H9 (cell line): ENCODE measurements around the gene SH2D3C. TPM values are rescaled to one million over a fixed set of nuclear protein-coding genes. Genes with fewer than 3 reads are reported as not detected.

Experiments
- DNase-seq: peaks from one replicate; pipeline ENCODE4 v3.0.0-alpha.2; 2017
- H2AFZ ChIP-seq: one replicate; pipeline ENCODE4 v1.6.1; 2013; ENCODE audit warnings: mild to moderate bottlenecking, low read length, control low read depth, moderate library complexity
- H2AK5ac ChIP-seq: 2 replicates; pipeline ENCODE4 v1.6.1; 2013; ENCODE audit warnings: low read length, control low read depth, mixed read lengths; ENCODE audit not compliant: insufficient read length
- H2BK120ac ChIP-seq: one replicate; pipeline ENCODE4 v1.6.1; 2013; ENCODE audit warnings: low read depth, mild to moderate bottlenecking, low read length, control low read depth, inconsistent platforms; ENCODE audit not compliant: poor library complexity, severe bottlenecking
- H2BK12ac ChIP-seq: 2 replicates; pipeline ENCODE4 v1.6.1; 2013; ENCODE audit warnings: low read length, control low read depth, mixed read lengths, low read depth; ENCODE audit not compliant: insufficient read length
- H2BK15ac ChIP-seq: 2 replicates; pipeline ENCODE4 v1.6.1; 2013; ENCODE audit warnings: low read depth, low read length, control low read depth
- H2BK20ac ChIP-seq: one replicate; pipeline ENCODE4 v1.6.1; 2013; ENCODE audit warnings: low read depth, mild to moderate bottlenecking, low read length, control low read depth, inconsistent platforms; ENCODE audit not compliant: poor library complexity, severe bottlenecking
- H2BK5ac ChIP-seq: 2 replicates; pipeline ENCODE4 v1.6.1; 2013; ENCODE audit warnings: low read length, control low read depth, mixed read lengths; ENCODE audit not compliant: insufficient read length
- H3K14ac ChIP-seq: 2 replicates; pipeline ENCODE4 v1.6.1; 2013; ENCODE audit warnings: low read length, control low read depth; ENCODE audit not compliant: insufficient read depth
- H3K18ac ChIP-seq: 2 replicates; pipeline ENCODE4 v1.6.1; 2013; ENCODE audit warnings: low read depth, mild to moderate bottlenecking, mixed read lengths, low read length, control low read depth; ENCODE audit not compliant: insufficient read length
- H3K23ac ChIP-seq: 2 replicates; pipeline ENCODE4 v1.6.1; 2013; ENCODE audit warnings: low read length, control low read depth, mixed read lengths, low read depth; ENCODE audit not compliant: insufficient read length
- H3K23me2 ChIP-seq: 2 replicates; pipeline ENCODE4 v1.6.1; 2013; ENCODE audit warnings: low read depth, mild to moderate bottlenecking, mixed read lengths, low read length, control low read depth; ENCODE audit not compliant: insufficient read length, poor library complexity, severe bottlenecking
- H3K27ac ChIP-seq: 2 replicates; pipeline ENCODE4 v1.5.1; 2013; ENCODE audit warnings: low read length, control low read depth, mixed read lengths, low read depth; ENCODE audit not compliant: insufficient read length
- H3K27me3 ChIP-seq: 2 replicates; pipeline ENCODE4 v1.6.1; 2013; ENCODE audit warnings: low read length, control low read depth, inconsistent platforms; ENCODE audit not compliant: insufficient read depth
- H3K4ac ChIP-seq: 2 replicates; pipeline ENCODE4 v1.6.1; 2013; ENCODE audit warnings: low read depth, mild to moderate bottlenecking, control low read depth, inconsistent platforms, low read length, moderate library complexity
- H3K4me1 ChIP-seq: 2 replicates; pipeline ENCODE4 v1.6.1; 2013; ENCODE audit warnings: low read length, control low read depth, inconsistent platforms; ENCODE audit not compliant: insufficient read depth
- H3K4me2 ChIP-seq: 2 replicates; pipeline ENCODE4 v1.6.1; 2013; ENCODE audit warnings: low read length, control low read depth, mixed read lengths; ENCODE audit not compliant: insufficient read length, insufficient read depth
- H3K56ac ChIP-seq: 2 replicates; pipeline ENCODE4 v1.6.1; 2013; ENCODE audit warnings: low read depth, mild to moderate bottlenecking, mixed read lengths, low read length, control low read depth; ENCODE audit not compliant: insufficient read length
- H3K79me1 ChIP-seq: 2 replicates; pipeline ENCODE4 v1.6.1; 2013; ENCODE audit warnings: low read depth, mild to moderate bottlenecking, moderate library complexity, low read length, control low read depth, inconsistent platforms; ENCODE audit not compliant: insufficient read depth, poor library complexity, severe bottlenecking
- H3K79me2 ChIP-seq: 2 replicates; pipeline ENCODE4 v1.6.1; 2013; ENCODE audit warnings: low read length, control low read depth, inconsistent platforms; ENCODE audit not compliant: insufficient read depth
- H3K9ac ChIP-seq: 2 replicates; pipeline ENCODE4 v1.6.1; 2013; ENCODE audit warnings: low read length, control low read depth, mixed read lengths; ENCODE audit not compliant: insufficient read length; ENCODE audit errors: extremely low read depth
- H3K9me3 ChIP-seq: one replicate; pipeline ENCODE4 v1.6.1; 2013; ENCODE audit warnings: low read depth, low read length, inconsistent platforms; ENCODE audit not compliant: control insufficient read depth
- H3T11ph ChIP-seq: one replicate; pipeline ENCODE4 v1.6.1; 2013; ENCODE audit warnings: mild to moderate bottlenecking, low read length, control low read depth, inconsistent platforms
- H4K20me1 ChIP-seq: one replicate; pipeline ENCODE4 v1.6.1; 2013; ENCODE audit not compliant: control insufficient read depth, insufficient read length, insufficient read depth
- H4K5ac ChIP-seq: 2 replicates; pipeline ENCODE4 v1.6.1; 2013; ENCODE audit warnings: low read depth, mild to moderate bottlenecking, mixed read lengths, low read length, control low read depth; ENCODE audit not compliant: insufficient read length
- H4K8ac ChIP-seq: replicated peaks from 2 replicates; pipeline ENCODE4 v1.6.1; 2013; ENCODE audit warnings: low read length, control low read depth, mixed read lengths, low read depth; ENCODE audit not compliant: insufficient read length
- H4K91ac ChIP-seq: 2 replicates; pipeline ENCODE4 v1.6.1; 2013; ENCODE audit warnings: low read depth, mild to moderate bottlenecking, moderate library complexity, mixed read lengths, low read length, control low read depth; ENCODE audit not compliant: insufficient read length
- H3K27ac Mint-ChIP-seq, 3 experiments: 2 replicates in 2 of 3; 3 replicates in 1 of 3; pipeline ENCODE4 v1.8.0; 2020 to 2021; ENCODE audit warnings: mixed read lengths in 3 of 3, mild to moderate bottlenecking in 1 of 3, moderate library complexity in 1 of 3
- H3K27me3 Mint-ChIP-seq: 2 replicates; pipeline ENCODE4 v1.8.0; 2021; ENCODE audit warnings: low read depth, mild to moderate bottlenecking, moderate library complexity, mixed read lengths
- H3K36me3 Mint-ChIP-seq, 3 experiments: 2 replicates in 2 of 3; 3 replicates in 1 of 3; pipeline ENCODE4 v1.8.0; 2020 to 2021; ENCODE audit warnings: low read depth in 3 of 3, mixed read lengths in 3 of 3; ENCODE audit not compliant: insufficient read depth in 1 of 3
- H3K4me1 Mint-ChIP-seq, 2 experiments: 2 replicates each; pipeline ENCODE4 v1.8.0; 2020; ENCODE audit warnings: mixed read lengths in 2 of 2
- H3K4me3 Mint-ChIP-seq, 2 experiments: 2 replicates in 1 of 2; 3 replicates in 1 of 2; pipeline ENCODE4 v1.8.0; 2020 to 2021; ENCODE audit warnings: mild to moderate bottlenecking in 2 of 2, mixed read lengths in 2 of 2, moderate library complexity in 1 of 2
- H3K9me3 Mint-ChIP-seq, 2 experiments: 2 replicates in 1 of 2; 3 replicates in 1 of 2; pipeline ENCODE4 v1.8.0; 2020; ENCODE audit warnings: mild to moderate bottlenecking in 2 of 2, mixed read lengths in 2 of 2, moderate library complexity in 1 of 2
- WGBS: extraction: QIAGEN DNeasy Blood & Tissue Kit; methylation state at CpG from one replicate; pipeline ENCODE4 v1.1.7; 2013; ENCODE audit warnings: missing lambda C conversion rate, low lambda C conversion rate, mixed read lengths; ENCODE audit not compliant: insufficient read length; ENCODE audit errors: extremely low coverage; 5-methylcytosine and 5-hydroxymethylcytosine counted together
- total RNA-seq: library from RNA; stranded (reverse); gene quantifications from 2 replicates; pipeline ENCODE4 v1.2.1, GENCODE V29; 2021
- TF ChIP-seq, protein P1 (sequence below): fragments of 200-600 bp; sonication (generic); conservative IDR thresholded peaks from 3 replicates; pipeline ENCODE4 v1.8.0; 2021; ENCODE audit warnings: antibody characterized with exemption, mild to moderate bottlenecking

The SH2D3C gene
- total RNA-seq, 1 experiment from 2014 or later = 1.7 TPM

DNA sequence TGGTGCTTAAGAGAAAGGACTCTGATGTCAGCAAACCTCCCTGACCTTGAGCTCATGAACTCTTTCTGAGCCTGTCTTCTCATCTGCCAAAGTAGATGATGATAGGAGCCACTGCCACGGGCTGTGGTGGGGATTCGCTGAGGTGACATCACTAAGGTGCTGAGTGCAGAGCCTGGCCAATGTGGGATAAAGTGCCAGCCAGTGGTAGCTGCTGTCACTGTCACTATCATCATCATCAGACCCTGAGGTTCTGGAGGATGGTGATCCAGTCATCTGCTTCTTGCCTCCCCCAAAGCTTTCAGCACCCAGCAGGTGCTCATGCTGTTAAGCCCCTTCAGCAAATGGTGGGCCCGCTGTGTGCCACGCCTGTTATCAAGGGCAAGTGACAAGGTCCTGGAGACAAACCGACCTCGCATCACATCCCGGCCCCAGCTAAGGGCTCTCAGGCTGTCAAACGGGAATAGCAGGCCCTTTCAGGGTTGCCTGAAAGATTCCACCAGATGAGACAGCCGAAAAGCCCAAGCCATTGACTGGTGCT lies 30.6 kb upstream of the SH2D3C start:
- no peak overlapping the region for H3T11ph ChIP-seq
- no peak overlapping the region for H4K8ac ChIP-seq
- H2BK12ac ChIP-seq = no peak overlapping the region
- H3K79me1 ChIP-seq = peaks cover 3% of the 10 kb centered on the region
- no peak overlapping the region for H3K27ac ChIP-seq
- no peak overlapping the region for H2BK15ac ChIP-seq
- TF ChIP-seq, protein P1, sequence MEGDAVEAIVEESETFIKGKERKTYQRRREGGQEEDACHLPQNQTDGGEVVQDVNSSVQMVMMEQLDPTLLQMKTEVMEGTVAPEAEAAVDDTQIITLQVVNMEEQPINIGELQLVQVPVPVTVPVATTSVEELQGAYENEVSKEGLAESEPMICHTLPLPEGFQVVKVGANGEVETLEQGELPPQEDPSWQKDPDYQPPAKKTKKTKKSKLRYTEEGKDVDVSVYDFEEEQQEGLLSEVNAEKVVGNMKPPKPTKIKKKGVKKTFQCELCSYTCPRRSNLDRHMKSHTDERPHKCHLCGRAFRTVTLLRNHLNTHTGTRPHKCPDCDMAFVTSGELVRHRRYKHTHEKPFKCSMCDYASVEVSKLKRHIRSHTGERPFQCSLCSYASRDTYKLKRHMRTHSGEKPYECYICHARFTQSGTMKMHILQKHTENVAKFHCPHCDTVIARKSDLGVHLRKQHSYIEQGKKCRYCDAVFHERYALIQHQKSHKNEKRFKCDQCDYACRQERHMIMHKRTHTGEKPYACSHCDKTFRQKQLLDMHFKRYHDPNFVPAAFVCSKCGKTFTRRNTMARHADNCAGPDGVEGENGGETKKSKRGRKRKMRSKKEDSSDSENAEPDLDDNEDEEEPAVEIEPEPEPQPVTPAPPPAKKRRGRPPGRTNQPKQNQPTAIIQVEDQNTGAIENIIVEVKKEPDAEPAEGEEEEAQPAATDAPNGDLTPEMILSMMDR = no peak
- DNase-seq = no peak
- peak overlapping the region; percentile 41 for H3K4me2 ChIP-seq
- H3K27ac Mint-ChIP-seq = no peak overlapping the region
- H2BK120ac ChIP-seq = no peak overlapping the region
- H2AK5ac ChIP-seq = no peak overlapping the region
- H3K79me2 ChIP-seq = no peaks in the 10 kb centered on the region
- H2BK20ac ChIP-seq = no peak overlapping the region
- no peak overlapping the region for H3K56ac ChIP-seq
- H4K5ac ChIP-seq = no peak overlapping the region
- H3K27me3 Mint-ChIP-seq = no peaks in the 10 kb centered on the region
- H3K4ac ChIP-seq = no peak overlapping the region
- no peaks in the 10 kb centered on the region for H3K23me2 ChIP-seq
- no peaks in the 10 kb centered on the region for H3K27me3 ChIP-seq
- peaks cover 2 to 7% of the 10 kb centered on the region in 2 experiments; a peak in 3 of 4 replicates for H3K4me1 Mint-ChIP-seq
- H3K4me1 ChIP-seq = no peaks in the 10 kb centered on the region; the same call in 1 of the 2 replicates
- H3K14ac ChIP-seq = no peak overlapping the region
- no peaks in the 10 kb centered on the region for H4K20me1 ChIP-seq
- no peak overlapping the region for H4K91ac ChIP-seq
- no peak overlapping the region for H2BK5ac ChIP-seq
- no peak overlapping the region for H2AFZ ChIP-seq
- H3K4me3 Mint-ChIP-seq = peak overlapping the region; percentile 22 to 32; a peak in 2 of 5 replicates
- no peak overlapping the region for H3K18ac ChIP-seq
- no peak overlapping the region for H3K23ac ChIP-seq
- H3K9ac ChIP-seq = no peak overlapping the region
- WGBS = no CpG with 5 or more reads among the region's 9 CpGs
- no peaks in the 10 kb centered on the region for H3K9me3 ChIP-seq
- no peaks in the 10 kb centered on the region for H3K9me3 Mint-ChIP-seq
- H3K36me3 Mint-ChIP-seq = peaks cover 17 to 54% (median 52%) of the 10 kb centered on the region in 3 experiments
